Fibroblast of skin of abdomen (primary cell): ENCODE measurements around the gene TJP1.
"Not testable (repeated sequence)": the region's sequence is repeated elsewhere in the genome, so short reads cannot be mapped to it uniquely, and the experiment has no call there.

Experiments used
- DNase-seq: peaks from one replicate; pipeline ENCODE4 v3.0.0-alpha.2; 2013

The TJP1 gene

GRCh38 chr15:29799859-29800258, 22.4 kb downstream of the TJP1 start:
- DNase-seq, result no peak

GRCh38 chr15:29795610-29796009, 26.7 kb downstream of the TJP1 start:
- DNase-seq, result no peak

GRCh38 chr15:29792426-29793159, 29.7 kb downstream of the TJP1 start:
- peak; percentile 76 for DNase-seq

GRCh38 chr15:29790607-29791006, 31.7 kb downstream of the TJP1 start:
- no peak for DNase-seq

GRCh38 chr15:29789871-29790270, 32.4 kb downstream of the TJP1 start:
- no peak for DNase-seq

- DNase-seq, result no peak
Observed at GRCh38 chr15:29788433-29789034, 33.7 kb downstream of the TJP1 start.

GRCh38 chr15:29787767-29788166, 34.5 kb downstream of the TJP1 start:
- no peak for DNase-seq

- DNase-seq, result no peak
Observed at GRCh38 chr15:29785642-29786041, 36.6 kb downstream of the TJP1 start.

GRCh38 chr15:29785136-29785535, 37.1 kb downstream of the TJP1 start:
- peak; percentile 30 for DNase-seq

- no peak for DNase-seq
Observed at GRCh38 chr15:29784413-29784812, 37.9 kb downstream of the TJP1 start.

- DNase-seq, result not testable (repeated sequence)
Observed at GRCh38 chr15:29782816-29783215, 39.5 kb downstream of the TJP1 start.

GRCh38 chr15:29778382-29778781, 43.9 kb downstream of the TJP1 start:
- DNase-seq, result no peak

- DNase-seq, result no peak
Observed at GRCh38 chr15:29776859-29777258, 45.4 kb downstream of the TJP1 start.

GRCh38 chr15:29774900-29775299, 47.4 kb downstream of the TJP1 start:
- peak; percentile 59 for DNase-seq

GRCh38 chr15:29773816-29774215, 48.5 kb downstream of the TJP1 start:
- DNase-seq, result peak; percentile 18

GRCh38 chr15:29773000-29773399, 49.3 kb downstream of the TJP1 start:
- no peak for DNase-seq

GRCh38 chr15:29770796-29771195, 51.5 kb downstream of the TJP1 start:
- peak; percentile 26 for DNase-seq

- no peak for DNase-seq
Observed at GRCh38 chr15:29765898-29766527, 56.3 kb downstream of the TJP1 start.

GRCh38 chr15:29765234-29765841, 56.9 kb downstream of the TJP1 start:
- DNase-seq, result no peak

GRCh38 chr15:29759596-29759995, 62.7 kb downstream of the TJP1 start:
- no peak for DNase-seq

- no peak for DNase-seq
Observed at GRCh38 chr15:29756358-29757267, 65.7 kb downstream of the TJP1 start.

GRCh38 chr15:29754009-29754408, 68.3 kb downstream of the TJP1 start:
- not testable (repeated sequence) for DNase-seq
